ENCODE results near the gene RGS8. TPM values are rescaled to one million over a fixed set of nuclear protein-coding genes. Genes with fewer than 3 reads are reported as not detected.
"Not testable (repeated sequence)": the region's sequence is repeated elsewhere in the genome, so short reads cannot be mapped to it uniquely, and the experiment has no call there.

RGS8 gene
- total RNA-seq, 4 donors from 2014 or later: not detected

DNA sequence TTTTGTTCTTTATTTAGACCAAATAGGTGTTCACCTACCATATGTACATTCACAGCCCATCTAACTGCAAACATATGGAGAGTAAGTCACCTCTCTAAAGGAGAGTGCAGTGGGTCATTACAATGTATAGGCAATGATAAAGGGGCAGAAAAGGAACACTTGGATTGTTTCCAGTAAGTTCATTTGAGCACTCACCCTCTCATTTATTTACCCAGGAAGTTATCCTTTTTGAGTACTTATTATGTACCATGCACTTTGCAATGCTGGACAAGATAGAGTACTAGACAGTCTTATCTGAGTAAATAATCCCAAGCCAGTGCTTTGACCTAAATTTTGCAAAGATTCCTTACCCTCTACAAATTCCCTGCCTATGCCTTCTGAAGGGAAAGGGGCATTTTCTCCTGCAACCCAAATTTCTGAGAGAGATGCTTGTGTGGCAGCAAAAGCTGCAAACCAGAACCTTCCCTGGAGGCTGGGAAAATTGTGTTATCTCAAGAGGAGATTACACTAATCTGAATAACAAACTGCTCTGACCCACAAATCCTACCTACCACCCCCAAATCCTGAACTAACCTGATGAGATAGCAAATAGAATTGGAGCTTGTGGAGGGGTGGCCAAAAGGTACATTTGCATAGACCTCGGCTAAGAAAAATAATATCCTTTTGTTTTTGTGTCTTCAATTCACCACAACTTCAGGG, 18.6 kb upstream of the RGS8 start:
- H3K9me3 ChIP-seq: no peaks in the 10 kb centered on the region
- H3K4me3 ChIP-seq: no peak overlapping the region
- no peaks in the 10 kb centered on the region for H3K4me1 ChIP-seq
- H3K27me3 ChIP-seq: no peaks in the 10 kb centered on the region
- DNase-seq: no peak
- H3K36me3 ChIP-seq: no peaks in the 10 kb centered on the region
- TF ChIP-seq POLR2A (IDR thresholded peaks at IDR 0.05): no peak
- TF ChIP-seq, protein P1, sequence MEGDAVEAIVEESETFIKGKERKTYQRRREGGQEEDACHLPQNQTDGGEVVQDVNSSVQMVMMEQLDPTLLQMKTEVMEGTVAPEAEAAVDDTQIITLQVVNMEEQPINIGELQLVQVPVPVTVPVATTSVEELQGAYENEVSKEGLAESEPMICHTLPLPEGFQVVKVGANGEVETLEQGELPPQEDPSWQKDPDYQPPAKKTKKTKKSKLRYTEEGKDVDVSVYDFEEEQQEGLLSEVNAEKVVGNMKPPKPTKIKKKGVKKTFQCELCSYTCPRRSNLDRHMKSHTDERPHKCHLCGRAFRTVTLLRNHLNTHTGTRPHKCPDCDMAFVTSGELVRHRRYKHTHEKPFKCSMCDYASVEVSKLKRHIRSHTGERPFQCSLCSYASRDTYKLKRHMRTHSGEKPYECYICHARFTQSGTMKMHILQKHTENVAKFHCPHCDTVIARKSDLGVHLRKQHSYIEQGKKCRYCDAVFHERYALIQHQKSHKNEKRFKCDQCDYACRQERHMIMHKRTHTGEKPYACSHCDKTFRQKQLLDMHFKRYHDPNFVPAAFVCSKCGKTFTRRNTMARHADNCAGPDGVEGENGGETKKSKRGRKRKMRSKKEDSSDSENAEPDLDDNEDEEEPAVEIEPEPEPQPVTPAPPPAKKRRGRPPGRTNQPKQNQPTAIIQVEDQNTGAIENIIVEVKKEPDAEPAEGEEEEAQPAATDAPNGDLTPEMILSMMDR (IDR thresholded peaks at IDR 0.05): no peak
- no peak overlapping the region for H3K27ac ChIP-seq

DNA sequence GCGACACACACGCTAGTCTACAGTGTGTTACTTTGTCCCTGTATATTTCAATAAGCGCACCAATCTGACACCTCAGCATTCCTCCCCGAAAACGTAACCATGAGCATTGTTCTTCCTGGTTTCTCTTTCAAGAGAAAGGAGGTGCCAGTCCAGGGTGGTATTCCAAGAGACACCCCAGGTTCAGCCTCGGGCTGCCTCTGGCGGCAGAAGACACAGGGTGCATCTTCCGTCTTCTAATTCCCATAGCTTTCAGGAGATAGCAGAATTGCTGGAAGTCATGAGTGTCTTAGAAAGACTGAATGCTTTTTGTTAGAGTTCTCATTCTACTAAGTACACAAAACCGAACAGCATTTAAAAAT, 15.9 kb upstream of the RGS8 start:
- Histone ChIP-seq H3K4me3 (no peak overlapping the region), H3K4me1 (no peaks in the 10 kb centered on the region), H3K9me3 (no peaks in the 10 kb centered on the region), H3K27me3 (no peaks in the 10 kb centered on the region), H3K36me3 (no peaks in the 10 kb centered on the region), H3K27ac (no peak overlapping the region)
- no peak for TF ChIP-seq POLR2A (IDR thresholded peaks at IDR 0.05)
- TF ChIP-seq, protein P1 (IDR thresholded peaks at IDR 0.05): no peak
- no peak for DNase-seq

DNA sequence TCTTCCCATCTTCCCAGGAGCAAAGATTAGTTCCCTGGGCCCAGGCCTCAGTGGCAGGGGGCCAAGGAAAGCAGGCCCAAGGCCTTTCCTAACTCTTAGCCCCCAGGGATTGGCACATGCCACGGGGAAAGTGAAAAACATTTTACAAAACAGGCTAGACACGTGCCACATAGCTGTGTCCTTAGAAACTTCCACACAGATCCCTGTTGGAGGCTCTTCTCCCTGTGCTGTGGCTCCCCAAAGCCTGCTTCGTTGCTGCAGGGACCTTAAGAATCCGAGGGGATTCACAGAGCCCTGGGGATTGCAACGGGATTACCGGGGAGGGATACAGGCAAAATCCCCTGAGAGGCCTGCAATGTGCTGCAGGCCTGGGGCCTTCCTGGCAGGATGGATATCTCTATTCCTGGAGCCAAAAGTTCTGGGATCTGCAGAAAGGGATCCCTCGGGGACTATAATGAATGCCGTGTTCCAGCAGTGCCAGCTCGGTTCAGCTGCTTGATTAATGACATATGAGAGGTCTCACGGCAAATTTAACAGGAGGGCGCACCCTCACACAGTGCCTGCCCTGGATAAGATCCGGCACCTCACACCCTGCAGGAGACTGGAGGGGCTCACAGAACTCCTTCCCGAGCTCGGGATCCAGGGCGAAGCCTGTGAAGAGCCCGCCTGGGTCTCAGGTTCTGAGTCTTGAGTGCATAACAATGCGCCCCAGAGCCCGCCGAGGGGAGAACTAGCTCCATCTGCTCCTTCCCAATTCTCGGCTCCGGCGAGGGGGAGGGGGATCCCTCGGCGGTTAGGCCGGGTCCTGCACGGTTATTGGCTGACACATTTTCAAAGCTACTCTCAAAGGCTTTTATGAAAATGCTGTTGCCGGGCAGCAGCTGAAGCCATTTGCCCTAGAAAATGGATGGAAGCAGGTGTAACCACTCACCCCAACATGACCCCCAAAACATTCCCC, 15.3 kb upstream of the RGS8 start:
- no peak for DNase-seq
- Histone ChIP-seq H3K27ac (no peak overlapping the region), H3K9me3 (no peaks in the 10 kb centered on the region), H3K36me3 (no peaks in the 10 kb centered on the region), H3K4me1 (no peaks in the 10 kb centered on the region), H3K27me3 (no peaks in the 10 kb centered on the region), H3K4me3 (no peak overlapping the region)
- TF ChIP-seq POLR2A (IDR thresholded peaks at IDR 0.05): no peak
- TF ChIP-seq, protein P1 (IDR thresholded peaks at IDR 0.05): no peak

DNA sequence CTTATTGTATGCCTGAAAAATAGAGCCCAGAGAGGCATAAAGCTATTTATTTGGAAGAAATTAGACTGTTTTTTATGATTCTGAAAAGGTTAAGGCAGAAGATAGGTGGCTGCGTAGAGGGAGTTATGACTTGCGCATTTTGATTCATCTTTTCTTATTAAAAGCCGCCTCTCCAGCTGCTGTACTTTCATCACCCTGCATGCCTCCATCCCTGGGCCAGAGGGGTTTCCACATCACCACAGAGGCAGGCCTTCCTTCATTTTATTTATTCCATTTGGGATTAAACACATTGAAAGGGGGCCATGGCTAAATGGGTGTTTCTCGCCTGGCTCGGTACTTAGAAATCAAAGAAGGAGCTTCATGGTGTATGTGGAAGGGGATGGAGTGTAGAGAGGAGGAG, 14.6 kb upstream of the RGS8 start:
- Histone ChIP-seq H3K4me3 (no peak overlapping the region), H3K9me3 (no peaks in the 10 kb centered on the region), H3K27ac (no peak overlapping the region), H3K4me1 (no peaks in the 10 kb centered on the region), H3K27me3 (no peaks in the 10 kb centered on the region), H3K36me3 (no peaks in the 10 kb centered on the region)
- TF ChIP-seq POLR2A (IDR thresholded peaks at IDR 0.05): no peak
- TF ChIP-seq, protein P1 (IDR thresholded peaks at IDR 0.05): no peak
- no peak for DNase-seq

DNA sequence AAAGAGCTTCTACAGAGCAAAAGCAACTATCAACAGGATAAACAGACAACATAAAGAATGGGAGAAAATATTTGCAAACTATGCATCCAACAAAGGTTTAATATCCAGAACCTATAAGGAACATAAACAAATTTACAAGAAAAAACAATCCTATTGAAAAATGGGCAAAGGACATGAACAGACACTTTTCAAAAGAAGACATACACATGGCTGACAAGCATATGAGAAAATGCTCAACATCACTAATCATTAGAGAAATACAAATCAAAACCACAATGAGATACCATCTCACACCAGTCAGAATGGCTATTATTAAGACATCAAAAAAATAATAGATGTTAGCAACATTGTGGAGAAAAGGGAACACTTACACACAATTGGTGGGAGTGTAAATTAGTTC, 8.8 kb upstream of the RGS8 start:
- not testable (repeated sequence) for H3K4me3 ChIP-seq, H3K36me3 ChIP-seq, H3K27ac ChIP-seq, H3K4me1 ChIP-seq, H3K27me3 ChIP-seq, H3K9me3 ChIP-seq, DNase-seq

DNA sequence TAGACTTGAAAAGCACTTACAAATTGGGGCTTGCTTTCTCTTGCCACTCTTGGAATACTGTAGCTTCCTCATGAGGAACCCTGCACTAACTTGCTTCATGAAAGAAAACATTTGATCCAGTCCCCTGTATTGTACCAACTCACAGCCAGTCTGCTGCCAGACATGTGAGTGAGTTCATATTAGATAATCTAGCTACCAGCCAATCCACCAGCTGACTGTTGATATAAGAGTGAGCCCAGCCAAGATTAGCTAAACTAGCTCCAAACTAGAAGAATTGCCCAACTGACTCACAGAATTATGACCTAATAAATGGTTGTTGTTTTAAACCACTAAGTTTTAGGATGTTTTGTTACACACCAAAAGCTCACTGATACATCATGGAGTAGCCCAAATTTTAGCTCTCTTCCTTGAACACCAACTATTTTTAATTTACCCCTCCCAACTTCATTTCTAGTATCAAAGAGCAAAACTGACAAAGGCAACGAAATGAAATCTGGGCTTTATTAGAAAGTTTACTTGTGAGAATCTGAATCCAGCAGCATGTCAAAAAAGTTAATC, 6.6 kb upstream of the RGS8 start:
- Histone ChIP-seq H3K27me3 (no peaks in the 10 kb centered on the region), H3K36me3 (no peaks in the 10 kb centered on the region), H3K4me3 (no peak overlapping the region), H3K27ac (no peak overlapping the region), H3K4me1 (no peaks in the 10 kb centered on the region), H3K9me3 (peaks cover 0 to 5% (median 0%) of the 10 kb centered on the region in 4 donors)
- no peak for TF ChIP-seq POLR2A (IDR thresholded peaks at IDR 0.05)
- TF ChIP-seq, protein P1 (IDR thresholded peaks at IDR 0.05): no peak
- DNase-seq: no peak
